Activated CD8-positive, alpha-beta memory T cell treated with anti-CD3 and anti-CD28 coated beads for 1 hour (primary cell): ENCODE results near the gene CTNS.

Experiments used
- DNase-seq, 2 donors: peaks; one replicate each; pipeline ENCODE4 v3.0.0-alpha.2; 2020; ENCODE audit warnings: low read depth in 1 of 2; ENCODE audit errors: extremely low read depth in 1 of 2

The CTNS gene

DNA sequence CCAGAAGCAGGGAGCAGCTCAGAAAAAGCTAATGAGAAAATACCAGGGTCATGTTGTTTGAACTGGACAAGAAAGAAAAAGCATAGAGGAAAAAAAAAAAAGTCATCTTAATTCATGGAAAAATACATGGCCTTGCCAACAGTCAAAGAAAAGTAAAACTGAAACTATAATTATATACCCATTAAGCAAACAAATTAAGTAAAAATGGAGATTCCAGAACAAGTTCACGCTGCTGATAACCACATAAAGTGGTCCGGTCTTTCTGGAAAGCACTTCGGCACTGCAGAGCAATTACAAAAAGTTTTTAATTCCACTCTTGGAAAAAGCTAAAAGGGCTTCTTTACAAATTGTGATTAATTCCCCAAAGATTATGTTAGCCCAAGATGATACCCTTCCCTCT is 71.8 kb downstream of the CTNS start:
- DNase-seq, result no peak

DNA sequence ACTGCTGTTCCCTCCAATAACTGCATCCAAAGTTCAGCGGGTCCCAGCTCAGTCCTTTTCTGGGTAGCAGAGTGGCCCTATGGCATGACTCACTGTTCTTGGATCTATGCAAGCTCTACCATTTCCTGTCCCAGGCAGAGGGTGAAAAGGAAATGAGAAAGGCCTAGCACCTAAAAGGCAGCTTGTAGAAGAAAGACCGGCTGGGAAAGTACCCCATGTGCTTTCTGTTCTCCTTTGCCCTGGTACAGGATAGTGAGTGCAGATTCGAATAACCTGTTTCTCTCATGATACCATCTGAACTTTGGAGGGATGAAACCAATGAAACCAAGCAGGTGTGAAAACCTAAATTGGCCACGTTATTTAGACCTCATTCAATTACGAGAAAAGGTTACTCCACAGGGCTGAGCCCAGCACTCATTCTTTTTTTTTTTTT is 74.4 kb downstream of the CTNS start:
- peak; percentile 25 to 30 for DNase-seq
